OCI-LY7 (cell line): ENCODE data around the gene STK32C. TPM values are rescaled to one million over a fixed set of nuclear protein-coding genes. Genes with fewer than 3 reads are reported as not detected.

Experiments
- BruUV-seq: library from RNA; stranded (reverse); fragments of 400-500 nt; replicated peaks from 2 replicates; lab custom pipeline; 2021; lab: Mats Ljungman, UMichigan
- CTCF ChIA-PET: fragments of 300-600 bp; sonication (Branson Sonifier 250); formaldehyde crosslinking; loops from one replicate; lab custom pipeline; 2022; ENCODE audit warnings: antibody characterized with exemption; ENCODE audit not compliant: unreplicated experiment; lab: Charles Lee
- POLR2A ChIA-PET: fragments of 300-600 bp; sonication (Branson Sonifier 250); formaldehyde crosslinking; loops from one replicate; lab custom pipeline; 2022; ENCODE audit warnings: antibody characterized with exemption; lab: Charles Lee
- DNase-seq: peaks from one replicate; pipeline ENCODE4 v3.0.0-alpha.2; 2015; ENCODE audit warnings: low spot score
- H2AFZ ChIP-seq: fragments of 200-600 bp; sonication (generic), shearing (Covaris generic); 2 replicates; pipeline ENCODE4 v1.6.1; 2014; ENCODE audit warnings: mild to moderate bottlenecking, antibody characterized with exemption, low read length, moderate library complexity
- H3K27ac ChIP-seq: fragments of 200-600 bp; sonication (generic); 2 replicates; pipeline ENCODE4 v1.5.1; 2014; ENCODE audit warnings: mixed run types, low read depth, mild to moderate bottlenecking, moderate library complexity, low read length, inconsistent platforms; ENCODE audit not compliant: poor library complexity, severe bottlenecking
- H3K36me3 ChIP-seq: fragments of 200-600 bp; sonication (generic); 2 replicates; pipeline ENCODE4 v1.6.1; 2014; ENCODE audit warnings: mild to moderate bottlenecking, antibody characterized with exemption, low read length, moderate library complexity, mixed read lengths; ENCODE audit not compliant: insufficient read depth
- H3K4me1 ChIP-seq: fragments of 200-600 bp; sonication (generic); 2 replicates; pipeline ENCODE4 v1.5.1; 2014; ENCODE audit warnings: mild to moderate bottlenecking, low read length; ENCODE audit not compliant: insufficient read depth, poor library complexity, severe bottlenecking
- H3K4me2 ChIP-seq: fragments of 200-600 bp; sonication (generic); 2 replicates; pipeline ENCODE4 v1.6.1; 2014; ENCODE audit warnings: mild to moderate bottlenecking, low read length
- H3K4me3 ChIP-seq: fragments of 200-600 bp; sonication (generic); 2 replicates; pipeline ENCODE4 v1.5.1; 2014; ENCODE audit warnings: mild to moderate bottlenecking, low read depth, low read length; ENCODE audit not compliant: poor library complexity, severe bottlenecking
- H3K79me2 ChIP-seq: fragments of 200-600 bp; sonication (generic); 2 replicates; pipeline ENCODE4 v1.6.1; 2016; ENCODE audit warnings: low read depth, mild to moderate bottlenecking, low read length, moderate library complexity, mixed read lengths; ENCODE audit not compliant: insufficient read depth
- H3K9me2 ChIP-seq: fragments of 200-600 bp; sonication (generic); 2 replicates; pipeline ENCODE4 v1.6.1; 2016; ENCODE audit warnings: mild to moderate bottlenecking, low read length, mixed read lengths; ENCODE audit not compliant: insufficient read depth
- H3K9me3 ChIP-seq: fragments of 200-600 bp; sonication (generic); 2 replicates; pipeline ENCODE4 v1.6.1; 2014; ENCODE audit warnings: mild to moderate bottlenecking, mixed run types, low read length, mixed read lengths
- H4K20me1 ChIP-seq: fragments of 200-600 bp; sonication (generic); 2 replicates; pipeline ENCODE4 v1.6.1; 2014; ENCODE audit warnings: mild to moderate bottlenecking, antibody characterized with exemption, low read length, moderate library complexity, mixed read lengths; ENCODE audit not compliant: insufficient read depth
- CTCF ChIP-seq: fragments of 200-600 bp; sonication (generic); conservative IDR thresholded peaks from 2 replicates; pipeline ENCODE4 v1.5.1; 2014; ENCODE audit warnings: mild to moderate bottlenecking, antibody characterized with exemption, low read length, moderate library complexity, mixed read lengths
- EZH2phosphoT487 ChIP-seq: fragments of 200-600 bp; sonication (generic); IDR thresholded peaks from 2 replicates; pipeline ENCODE4 v1.6.1; 2018; ENCODE audit warnings: low read depth, borderline replicate concordance, mild to moderate bottlenecking, mixed run types, antibody characterized with exemption, low read length, moderate library complexity, mixed read lengths
- intact Hi-C: fragments of 100-400 bp; cut with micrococcal nuclease; formaldehyde crosslinking; loops from one replicate; pipeline ENCODE4 v1.10.0; 2022; ENCODE audit not compliant: unreplicated experiment
- total RNA-seq, 2 experiments: library from RNA; depleted of rRNA in 1 of 2; stranded (reverse); fragments of >200 nt in 1 of 2; shearing (Covaris generic) in 1 of 2; gene quantifications; 2 replicates each; pipeline ENCODE4 v1.2.3, GENCODE V29; 2014 to 2022

Gene STK32C
- total RNA-seq, 2 experiments from 2014 or later = 13.1 to 30.4 TPM

- Histone ChIP-seq H3K4me1 (no peaks in the 10 kb centered on the region), H3K27ac (no peak overlapping the region), H2AFZ (no peak overlapping the region), H3K79me2 (no peaks in the 10 kb centered on the region), H3K4me3 (no peak overlapping the region), H3K9me2 (no peaks in the 10 kb centered on the region), H3K9me3 (0 out of 2 replicates have a peak, but pooled peaks cover 4% of the 10 kb centered on the region), H4K20me1 (no peaks in the 10 kb centered on the region), H3K4me2 (no peak overlapping the region), H3K36me3 (no peaks in the 10 kb centered on the region)
- ChIA-PET CTCF (no interaction called here), POLR2A (no interaction called here)
- intact Hi-C loops = no loop called here
- BruUV-seq = no TSS peak
- TF ChIP-seq CTCF (no peak), EZH2phosphoT487 (no peak)
- DNase-seq = no peak
These were observed 130.9 kb downstream of the STK32C start for GRCh38 chr10:132176623-132177500.

- POLR2A ChIA-PET = interaction anchor here (0.6 kb wide), 1 partner anchor 109 kb away, joined by 3 read pairs; no protein-coding TSS in a partner anchor
- Histone ChIP-seq H3K9me3 (0 out of 2 replicates have a peak, but pooled peaks cover 4% of the 10 kb centered on the region), H3K36me3 (no peaks in the 10 kb centered on the region), H3K79me2 (no peaks in the 10 kb centered on the region), H3K4me2 (no peak overlapping the region), H3K27ac (no peak overlapping the region), H3K4me3 (no peak overlapping the region), H2AFZ (no peak overlapping the region), H3K9me2 (no peaks in the 10 kb centered on the region), H4K20me1 (no peaks in the 10 kb centered on the region), H3K4me1 (no peaks in the 10 kb centered on the region)
- no TSS peak for BruUV-seq
- no peak for DNase-seq
- intact Hi-C loops = no loop called here
- TF ChIP-seq EZH2phosphoT487 (no peak), CTCF (no peak)
- CTCF ChIA-PET = no interaction called here
These were observed 131.7 kb downstream of the STK32C start for GRCh38 chr10:132175907-132176581.
